Liver (tissue), 9 donors: ENCODE data around the gene JAKMIP2. TPM values are rescaled to one million over a fixed set of nuclear protein-coding genes. Genes with fewer than 3 reads are reported as not detected.
"Not testable (repeated sequence)": the region's sequence is repeated elsewhere in the genome, so short reads cannot be mapped to it uniquely, and the experiment has no call there.

Source experiments
- DNase-seq: peaks from one replicate; pipeline ENCODE4 v3.0.0-alpha.2; 2017; ENCODE audit warnings: low spot score
- H3K27ac ChIP-seq, 2 donors: one replicate each; pipeline ENCODE4 v1.7.0; 2013; ENCODE audit warnings: inconsistent platforms in 2 of 2, low read length in 2 of 2, control low read depth in 1 of 2, low read depth in 1 of 2, mild to moderate bottlenecking in 1 of 2
- H3K27me3 ChIP-seq, 4 donors: one replicate each; pipeline versions ENCODE4 v1.6.1 to v1.7.0; 2013; ENCODE audit warnings: low read length in 3 of 4, inconsistent platforms in 1 of 4, mild to moderate bottlenecking in 1 of 4, moderate library complexity in 1 of 4; ENCODE audit not compliant: control insufficient read depth in 4 of 4, insufficient read depth in 4 of 4
- H3K36me3 ChIP-seq, 4 donors: one replicate each; pipeline versions ENCODE4 v1.6.1 to v1.7.0; 2013; ENCODE audit warnings: low read length in 3 of 4, mild to moderate bottlenecking in 3 of 4, low read depth in 1 of 4, moderate library complexity in 1 of 4; ENCODE audit not compliant: control insufficient read depth in 4 of 4, insufficient read depth in 3 of 4
- H3K4me1 ChIP-seq, 4 donors: one replicate each; pipeline versions ENCODE4 v1.6.1 to v1.7.0; 2013; ENCODE audit warnings: low read length in 3 of 4, mild to moderate bottlenecking in 3 of 4, moderate library complexity in 1 of 4; ENCODE audit not compliant: control insufficient read depth in 4 of 4, insufficient read depth in 4 of 4
- H3K4me3 ChIP-seq, 3 donors: one replicate each; pipeline versions ENCODE4 v1.6.1 to v1.7.0; 2013; ENCODE audit warnings: low read length in 3 of 3, control low read depth in 1 of 3, low read depth in 1 of 3, mild to moderate bottlenecking in 1 of 3
- H3K9ac ChIP-seq, 2 donors: one replicate each; pipeline ENCODE4 v1.7.0; 2013; ENCODE audit warnings: low read length in 2 of 2, mild to moderate bottlenecking in 2 of 2, moderate library complexity in 2 of 2, control low read depth in 1 of 2, low read depth in 1 of 2
- H3K9me3 ChIP-seq, 4 donors: one replicate each; pipeline versions ENCODE4 v1.6.1 to v1.7.0; 2013; ENCODE audit warnings: low read length in 3 of 4; ENCODE audit not compliant: control insufficient read depth in 4 of 4
- CTCF ChIP-seq: fragments of 150-350 bp; IDR thresholded peaks from 2 replicates; pipeline ENCODE4 v1.5.1; 2017; ENCODE audit warnings: improper control_type of control experiment, low read depth, low read length; ENCODE audit not compliant: missing input control
- EGR1 ChIP-seq, 2 donors: IDR thresholded peaks; 2 replicates each; pipeline ENCODE4 v1.6.1; 2016 to 2018; ENCODE audit warnings: antibody characterized with exemption in 2 of 2, low read depth in 2 of 2
- FOXA2 ChIP-seq: IDR thresholded peaks from 2 replicates; pipeline ENCODE4 v1.6.1; 2016; ENCODE audit warnings: antibody characterized with exemption
- GABPA ChIP-seq, 2 donors: IDR thresholded peaks in 1 of 2; conservative IDR thresholded peaks in 1 of 2; 2 replicates each; pipeline ENCODE4 v1.6.1; 2016; ENCODE audit warnings: antibody characterized with exemption in 2 of 2, mild to moderate bottlenecking in 1 of 2, moderate library complexity in 1 of 2
- JUND ChIP-seq, 2 donors: IDR thresholded peaks; 2 replicates each; pipeline ENCODE4 v1.6.1; 2016; ENCODE audit warnings: antibody characterized with exemption in 2 of 2
- NR2F2 ChIP-seq: IDR thresholded peaks from 2 replicates; pipeline ENCODE4 v1.6.1; 2016; ENCODE audit warnings: antibody characterized with exemption
- REST ChIP-seq: IDR thresholded peaks from 2 replicates; pipeline ENCODE4 v1.6.1; 2016; ENCODE audit warnings: antibody characterized with exemption, mild to moderate bottlenecking
- SP1 ChIP-seq: IDR thresholded peaks from 2 replicates; pipeline ENCODE4 v1.6.1; 2018; ENCODE audit warnings: antibody characterized with exemption, mild to moderate bottlenecking
- TAF1 ChIP-seq: conservative IDR thresholded peaks from 2 replicates; pipeline ENCODE4 v1.6.1; 2016; ENCODE audit warnings: antibody characterized with exemption, mild to moderate bottlenecking
- WGBS: extraction: QIAGEN DNeasy Blood & Tissue Kit; methylation state at CpG from one replicate; pipeline ENCODE4 v1.1.7; 2013; 5-methylcytosine and 5-hydroxymethylcytosine counted together
- polyA plus RNA-seq, 2 donors: library from polyadenylated mRNA; stranded (reverse) in 1 of 2; unstranded in 1 of 2; fragments of 200-250 nt in 1 of 2; fragments of >200 nt in 1 of 2; fragmentation: Nextera tagmentation in 1 of 2; extraction: Ambion mirVana in 1 of 2; gene quantifications; one replicate each; pipeline versions ENCODE4 v1.2.1 to v1.2.3, GENCODE V29; 2013 to 2015
- total RNA-seq, 2 donors: library from RNA; depleted of rRNA; stranded (reverse); fragments of >200 nt; gene quantifications; one replicate each; pipeline ENCODE4 v1.2.3, GENCODE V29; 2014
- TF ChIP-seq, protein P1 (sequence below): IDR thresholded peaks from 2 replicates; pipeline ENCODE4 v1.6.1; 2016; ENCODE audit warnings: antibody characterized with exemption
- TF ChIP-seq, protein P2 (sequence below): IDR thresholded peaks from 2 replicates; pipeline ENCODE4 v1.6.1; 2016; ENCODE audit warnings: antibody characterized with exemption
- donor health status: healthy.
- donor health status: healthy.
- donor health status: healthy.
- donor health status: healthy.
- donor health status: healthy.

The JAKMIP2 gene
- total and polyA plus RNA-seq, 4 donors: 0.06 to 0.38 (median 0.24) TPM

DNA sequence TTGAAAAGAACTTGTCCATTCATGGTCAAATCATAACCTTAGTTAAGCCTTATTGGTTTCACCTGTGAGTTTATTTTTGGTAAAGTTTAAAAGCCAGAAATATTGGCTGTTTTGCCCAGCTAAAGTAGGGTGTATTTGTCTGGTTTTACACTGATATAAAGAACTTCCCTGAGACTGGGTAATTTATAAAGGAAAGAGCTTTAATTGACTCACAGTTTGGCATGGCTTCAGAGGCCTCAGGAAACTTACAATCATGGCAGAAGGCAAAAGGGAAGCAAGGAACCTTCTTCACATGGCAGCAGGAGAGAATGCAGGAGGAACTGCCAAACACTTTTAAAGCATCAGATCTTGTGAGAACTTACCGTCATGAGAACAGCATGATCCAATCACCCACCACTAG is 55.3 kb downstream of the JAKMIP2 start:
- H3K9me3 ChIP-seq: no peaks in the 10 kb centered on the region
- no peak overlapping the region for H3K9ac ChIP-seq
- H3K27ac ChIP-seq: no peak overlapping the region
- no peaks in the 10 kb centered on the region for H3K27me3 ChIP-seq
- no peak for DNase-seq
- TF ChIP-seq NR2F2: no peak
- TF ChIP-seq FOXA2: no peak
- no peak for TF ChIP-seq EGR1 (IDR thresholded peaks at IDR 0.05; ENCODE audit: low read depth in 2 of 2)
- no peak for TF ChIP-seq JUND (IDR thresholded peaks at IDR 0.05)
- TF ChIP-seq REST: no peak
- TF ChIP-seq TAF1: no peak
- TF ChIP-seq, protein P1, sequence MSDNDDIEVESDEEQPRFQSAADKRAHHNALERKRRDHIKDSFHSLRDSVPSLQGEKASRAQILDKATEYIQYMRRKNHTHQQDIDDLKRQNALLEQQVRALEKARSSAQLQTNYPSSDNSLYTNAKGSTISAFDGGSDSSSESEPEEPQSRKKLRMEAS: no peak
- TF ChIP-seq, protein P2, sequence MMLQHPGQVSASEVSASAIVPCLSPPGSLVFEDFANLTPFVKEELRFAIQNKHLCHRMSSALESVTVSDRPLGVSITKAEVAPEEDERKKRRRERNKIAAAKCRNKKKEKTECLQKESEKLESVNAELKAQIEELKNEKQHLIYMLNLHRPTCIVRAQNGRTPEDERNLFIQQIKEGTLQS: no peak
- no peak for TF ChIP-seq CTCF
- TF ChIP-seq GABPA (IDR thresholded peaks at IDR 0.05 in 1 of 2, conservative IDR thresholded peaks at IDR 0.05 in 1 of 2): no peak
- no peak for TF ChIP-seq SP1
- H3K4me1 ChIP-seq: no peaks in the 10 kb centered on the region
- WGBS: 94% methylated on average over 1 of the region's 1 CpG
- no peak overlapping the region for H3K4me3 ChIP-seq
- H3K36me3 ChIP-seq: no peaks in the 10 kb centered on the region

- not testable (repeated sequence) for H3K9me3 ChIP-seq, DNase-seq, H3K36me3 ChIP-seq, H3K9ac ChIP-seq, H3K4me1 ChIP-seq, H3K4me3 ChIP-seq, H3K27ac ChIP-seq, H3K27me3 ChIP-seq
- 85% methylated on average over 31 of the region's 38 CpGs for WGBS
These were observed 61.2 kb downstream of the JAKMIP2 start for GRCh38 chr5:147721191-147721960.
